T47D (cell line): ENCODE measurements around the gene RAP2B.
A peak's percentile ranks its signal among the peaks of the same experiment; 100 is the strongest.
"Not testable (repeated sequence)": the region's sequence is repeated elsewhere in the genome, so short reads cannot be mapped to it uniquely, and the experiment has no call there.

ENCODE experiments used
- DNase-seq, 2 experiments: peaks; one replicate each; pipeline versions ENCODE4 v3.0.0 to v3.0.0-alpha.2; 2011 to 2012; ENCODE audit warnings: low read depth in 1 of 2, low spot score in 1 of 2
- JUND ChIP-seq: IDR thresholded peaks from 2 replicates; pipeline ENCODE4 v1.6.1; 2012; ENCODE audit warnings: low read depth
- in situ Hi-C: cut with HindIII; loops from 2 replicates; pipeline ENCODE4 v1.10.0; 2016; ENCODE audit warnings: low sequenced_read_pairs, low pct_unique_long_range_greater_than_20kb

The RAP2B gene

GRCh38 chr3:153161714-153162512 is at the start of gene RAP2B:
TSS of gene RAP2B (plus strand) at chr3:153162226. CDS start at chr3:153162694, 468 bp downstream.
- no peak for TF ChIP-seq JUND
- in situ Hi-C loops, result no loop called here
- DNase-seq, result peak; percentile 96 to 98

DNA sequence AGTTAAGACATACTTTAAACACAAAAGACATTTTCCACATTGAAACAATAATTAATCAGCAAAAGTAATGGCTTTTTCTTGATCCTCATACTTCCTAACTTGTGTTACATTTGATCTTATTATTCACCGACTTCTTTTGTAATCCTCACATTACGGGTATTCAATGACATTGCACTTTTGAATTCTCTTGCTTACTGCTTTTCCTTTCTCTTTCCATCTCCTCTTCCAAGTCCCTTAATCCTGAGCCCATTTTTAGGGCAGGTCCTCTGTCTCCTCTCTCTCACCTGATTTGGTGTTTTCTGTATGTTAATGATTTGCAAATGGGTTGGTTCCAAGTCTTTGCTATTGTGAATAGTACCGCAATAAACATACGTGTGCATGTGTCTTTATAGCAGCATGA is 48.5 kb upstream of the RAP2B start:
- in situ Hi-C loops, result no loop called here
- no peak for TF ChIP-seq JUND
- no peak for DNase-seq

DNA sequence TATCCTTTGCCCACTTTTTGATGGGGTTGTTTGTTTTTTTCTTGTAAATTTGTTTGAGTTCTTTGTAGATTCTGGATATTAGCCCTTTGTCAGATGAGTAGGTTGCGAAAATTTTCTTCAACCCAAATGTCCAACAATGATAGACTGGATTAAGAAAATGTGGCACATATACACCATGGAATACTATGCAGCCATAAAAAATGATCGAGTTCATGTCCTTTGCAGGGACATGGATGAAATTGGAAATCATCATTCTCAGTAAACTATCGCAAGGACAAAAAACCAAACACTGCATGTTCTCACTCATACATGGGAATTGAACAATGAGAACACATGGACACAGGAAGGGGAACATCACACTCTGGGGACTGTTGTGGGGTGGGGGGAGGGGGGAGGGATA is 47.8 kb upstream of the RAP2B start:
- DNase-seq, in situ Hi-C loops: not testable (repeated sequence)

- TF ChIP-seq JUND, result no peak
- DNase-seq, result no peak
- in situ Hi-C loops, result no loop called here
Observed at GRCh38 chr3:153115326-153115725, 46.7 kb upstream of the RAP2B start.

- TF ChIP-seq JUND, result no peak
- in situ Hi-C loops, result no loop called here
- no peak for DNase-seq
Observed at GRCh38 chr3:153127788-153128187, 34.2 kb upstream of the RAP2B start.

DNA sequence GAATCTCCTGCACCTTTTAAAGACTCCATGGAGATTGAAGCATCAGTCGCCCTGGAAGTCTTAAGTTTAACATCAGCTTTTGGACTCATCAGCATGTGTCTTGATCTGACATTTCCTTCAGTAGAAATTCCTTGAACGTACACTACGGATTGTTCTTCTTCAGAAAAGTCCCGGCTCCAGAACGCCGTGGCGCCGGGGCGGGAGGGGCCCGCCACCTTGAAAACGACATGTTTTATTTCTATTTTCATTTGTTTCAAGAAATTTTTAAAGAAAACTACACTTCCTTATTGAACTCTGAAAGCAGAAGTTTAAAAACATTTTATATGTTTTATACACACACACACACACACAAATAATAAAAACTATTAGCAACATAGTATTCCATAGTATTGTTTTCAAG is 32.6 kb upstream of the RAP2B start:
- TF ChIP-seq JUND, result no peak
- in situ Hi-C loops, result no loop called here
- DNase-seq, result no peak

- TF ChIP-seq JUND, result no peak
- in situ Hi-C loops, result no loop called here
Observed at GRCh38 chr3:153129866-153130265, 32.2 kb upstream of the RAP2B start.

GRCh38 chr3:153130312-153130977 is 31.6 kb upstream of the RAP2B start:
- no peak for TF ChIP-seq JUND
- no peak for DNase-seq

More at GRCh38 chr3:153129866-153130265, 32.2 kb upstream of the RAP2B start:
- DNase-seq, result no peak

GRCh38 chr3:153137626-153138025 is 24.4 kb upstream of the RAP2B start:
- TF ChIP-seq JUND, result no peak
- in situ Hi-C loops, result no loop called here
- no peak for DNase-seq

More at GRCh38 chr3:153130312-153130977, 31.6 kb upstream of the RAP2B start:
- in situ Hi-C loops, result no loop called here

GRCh38 chr3:153138276-153139210 is 23.5 kb upstream of the RAP2B start:
- peak; percentile 28 to 79 for DNase-seq
- no peak; the same call in 1 of the 2 replicates for TF ChIP-seq JUND
- in situ Hi-C loops, result no loop called here

DNA sequence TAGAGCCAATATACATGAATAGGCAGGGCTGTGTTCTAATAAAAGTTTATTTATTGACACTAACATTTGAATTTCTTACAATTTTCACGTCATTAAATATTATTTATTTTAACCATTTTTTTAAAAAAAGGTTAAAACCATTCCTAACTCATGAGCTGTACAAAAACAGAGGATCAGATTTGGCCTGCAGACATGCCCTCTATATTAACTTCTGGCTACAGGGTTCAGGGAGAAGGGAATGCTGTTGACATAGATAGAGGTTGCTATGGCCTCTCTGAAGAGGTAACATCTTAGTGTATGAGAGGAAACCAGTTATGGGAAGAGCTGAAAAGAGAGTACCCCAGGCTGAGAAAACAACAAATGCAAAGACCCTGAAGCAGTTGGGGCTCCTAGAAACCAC is 19.1 kb upstream of the RAP2B start:
- in situ Hi-C loops, result no loop called here
- TF ChIP-seq JUND, result no peak
- no peak for DNase-seq

GRCh38 chr3:153144071-153144470 is 18.0 kb upstream of the RAP2B start:
- DNase-seq, result no peak
- no peak for TF ChIP-seq JUND
- in situ Hi-C loops, result no loop called here
